MM.1S (cell line): Measurements from ENCODE around the gene SPIN4.

Source experiments
- DNase-seq: peaks from one replicate; pipeline ENCODE4 v3.0.0-alpha.2; 2015
- H2AFZ ChIP-seq: fragments of 300-600 bp; sonication (generic); 2 replicates; pipeline ENCODE4 v1.6.0; 2016; ENCODE audit warnings: antibody characterized with exemption, low read length
- H3F3A ChIP-seq: fragments of 300-600 bp; sonication (generic); 2 replicates; pipeline ENCODE4 v1.6.1; 2016; ENCODE audit warnings: mild to moderate bottlenecking, antibody characterized with exemption, low read length, moderate library complexity, mixed read lengths; ENCODE audit not compliant: insufficient read depth
- H3K27ac ChIP-seq: fragments of 300-600 bp; sonication (generic); 2 replicates; pipeline ENCODE4 v1.5.1; 2016; ENCODE audit warnings: mild to moderate bottlenecking, low read length
- H3K27me3 ChIP-seq: fragments of 300-600 bp; sonication (generic); replicated peaks from 2 replicates; pipeline ENCODE4 v1.6.0; 2016; ENCODE audit warnings: low read length; ENCODE audit not compliant: insufficient read depth
- H3K36me3 ChIP-seq: fragments of 300-600 bp; sonication (generic); replicated peaks from 2 replicates; pipeline ENCODE4 v1.6.1; 2016; ENCODE audit warnings: mild to moderate bottlenecking, low read length, mixed read lengths; ENCODE audit not compliant: insufficient read depth
- H3K4me1 ChIP-seq: fragments of 300-600 bp; sonication (generic); 2 replicates; pipeline ENCODE4 v1.6.1; 2016; ENCODE audit warnings: low read length, mixed read lengths
- H3K4me2 ChIP-seq: fragments of 300-600 bp; sonication (generic); 2 replicates; pipeline ENCODE4 v1.6.0; 2016; ENCODE audit warnings: low read depth, low read length
- H3K4me3 ChIP-seq: fragments of 300-600 bp; sonication (generic); 2 replicates; pipeline ENCODE4 v1.5.1; 2016; ENCODE audit warnings: low read length, mixed read lengths
- H3K79me2 ChIP-seq: fragments of 300-600 bp; sonication (generic); 2 replicates; pipeline ENCODE4 v1.6.1; 2016; ENCODE audit warnings: mixed run types, low read length, mixed read lengths
- H3K9ac ChIP-seq: fragments of 300-600 bp; sonication (generic); 2 replicates; pipeline ENCODE4 v1.6.1; 2016; ENCODE audit warnings: low read length, mixed read lengths
- H3K9me2 ChIP-seq: fragments of 300-600 bp; sonication (generic); replicated peaks from 2 replicates; pipeline ENCODE4 v1.6.1; 2016; ENCODE audit warnings: mild to moderate bottlenecking, low read length, mixed read lengths; ENCODE audit not compliant: insufficient read depth
- H3K9me3 ChIP-seq: fragments of 300-600 bp; sonication (generic); replicated peaks from 2 replicates; pipeline ENCODE4 v1.6.1; 2016; ENCODE audit warnings: mild to moderate bottlenecking, low read length, mixed read lengths; ENCODE audit not compliant: insufficient read depth
- H4K20me1 ChIP-seq: fragments of 300-600 bp; sonication (generic); 2 replicates; pipeline ENCODE4 v1.6.1; 2016; ENCODE audit warnings: mild to moderate bottlenecking, low read length, moderate library complexity, mixed read lengths; ENCODE audit not compliant: insufficient read depth
- CTCF ChIP-seq: fragments of 300-600 bp; sonication (generic); IDR thresholded peaks from 2 replicates; pipeline ENCODE4 v1.5.1; 2016; ENCODE audit warnings: antibody characterized with exemption, low read length, mixed read lengths
- EZH2 ChIP-seq: fragments of 300-600 bp; sonication (generic); optimal IDR thresholded peaks from 2 replicates; pipeline ENCODE3; 2017; ENCODE audit warnings: low read depth, mild to moderate bottlenecking, antibody characterized with exemption, low read length, mixed read lengths
- EZH2phosphoT487 ChIP-seq: fragments of 300-600 bp; sonication (generic); IDR thresholded peaks from 2 replicates; pipeline ENCODE4 v1.6.1; 2018; ENCODE audit warnings: antibody characterized with exemption, low read length

The SPIN4 gene

GRCh38 chrX:63299596-63299995 lies 51.5 kb downstream of the SPIN4 start:
- TF ChIP-seq EZH2 (no peak), EZH2phosphoT487 (no peak), CTCF (no peak)
- no peak overlapping the region for H2AFZ ChIP-seq
- H3K79me2 ChIP-seq: no peaks in the 10 kb centered on the region
- no peaks in the 10 kb centered on the region for H3K27me3 ChIP-seq
- no peaks in the 10 kb centered on the region for H3K9me3 ChIP-seq
- H3K9me2 ChIP-seq: no peaks in the 10 kb centered on the region
- no peak for DNase-seq
- no peak overlapping the region for H3K27ac ChIP-seq
- no peak overlapping the region for H3K4me3 ChIP-seq
- no peak overlapping the region for H3K9ac ChIP-seq
- no peaks in the 10 kb centered on the region for H3F3A ChIP-seq
- H3K4me2 ChIP-seq: no peak overlapping the region
- H3K4me1 ChIP-seq: no peaks in the 10 kb centered on the region
- H4K20me1 ChIP-seq: no peaks in the 10 kb centered on the region
- H3K36me3 ChIP-seq: no peaks in the 10 kb centered on the region
